Glomerular endothelial cell (primary cell): ENCODE results near the gene PDGFA. TPM values are rescaled to one million over a fixed set of nuclear protein-coding genes. Genes with fewer than 3 reads are reported as not detected.
"Not testable (repeated sequence)": the region's sequence is repeated elsewhere in the genome, so short reads cannot be mapped to it uniquely, and the experiment has no call there.

Experiments used
- DNase-seq: peaks from one replicate; pipeline ENCODE4 v3.0.0-alpha.2; 2011; ENCODE audit warnings: low read depth, low spot score; ENCODE audit errors: extremely low read depth
- total RNA-seq: library from RNA; depleted of rRNA; stranded (reverse); fragments of >200 nt; gene quantifications from 2 replicates; pipeline ENCODE4 v1.2.3, GENCODE V29; 2015

The PDGFA gene
- total RNA-seq, 1 donor from 2014 or later: 44.5 TPM

GRCh38 chr7:552151-552867 is 32.7 kb upstream of the PDGFA start:
- not testable (repeated sequence) for DNase-seq

DNA sequence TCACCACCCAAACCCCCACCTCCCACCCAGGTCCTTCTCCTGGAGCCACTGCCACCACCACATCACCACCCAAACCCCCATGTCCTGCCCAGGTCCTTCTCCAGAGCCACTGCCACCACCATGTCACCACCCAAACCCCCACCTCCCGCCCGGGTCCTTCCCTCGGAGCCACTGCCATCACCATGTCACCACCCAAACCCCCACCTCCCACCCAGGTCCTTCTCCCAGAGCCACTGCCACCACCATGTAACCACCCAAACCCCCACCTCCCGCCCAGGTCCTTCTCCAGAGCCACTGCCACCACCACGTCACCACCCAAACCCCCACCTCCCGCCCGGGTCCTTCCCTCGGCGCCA is 31.9 kb upstream of the PDGFA start:
- DNase-seq: not testable (repeated sequence)

- no peak for DNase-seq
Measured at GRCh38 chr7:550881-551614, 31.4 kb upstream of the PDGFA start.

- no peak for DNase-seq
Measured at GRCh38 chr7:549891-550625, 30.4 kb upstream of the PDGFA start.

DNA sequence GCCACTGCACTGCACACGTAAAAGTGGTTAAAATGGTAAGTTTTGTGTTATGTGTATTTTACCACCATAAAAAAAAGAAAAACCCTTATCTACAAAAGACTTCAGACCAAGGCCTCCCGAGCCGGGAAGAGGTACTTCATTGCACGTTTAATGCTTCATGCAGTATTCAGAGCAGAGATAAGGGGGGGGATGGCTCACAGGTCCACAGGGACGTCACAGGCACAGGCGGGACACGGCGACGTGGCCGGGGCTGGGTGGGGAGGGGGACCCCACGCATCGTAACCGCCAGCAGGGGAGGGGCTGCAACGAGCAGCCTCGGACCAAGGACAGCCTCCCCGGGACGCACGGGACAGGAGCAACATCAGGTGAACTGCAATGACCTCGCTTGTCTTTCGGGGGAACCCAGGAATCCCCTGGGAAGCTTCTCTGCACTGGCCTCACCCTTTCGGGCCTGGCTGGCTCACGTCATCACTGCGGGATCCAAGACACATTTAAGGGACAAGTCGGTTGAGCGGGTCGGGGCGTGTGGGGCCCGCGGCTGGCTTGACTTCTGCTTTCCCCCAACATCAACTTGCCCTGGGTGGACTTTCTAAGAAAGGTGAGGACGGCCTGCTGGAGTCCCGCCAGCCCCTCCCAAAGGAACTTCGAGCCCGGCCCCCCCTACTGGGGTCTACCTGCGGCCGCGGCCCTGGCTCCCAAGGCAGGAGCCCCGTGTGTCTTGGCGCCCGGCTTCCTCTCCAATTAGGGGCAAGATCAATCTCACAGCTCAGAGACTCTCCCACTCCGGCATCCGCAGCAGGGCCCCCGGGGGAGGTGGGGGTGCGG is 29.6 kb upstream of the PDGFA start:
- DNase-seq: no peak

- no peak for DNase-seq
Measured at GRCh38 chr7:548401-548800, 28.8 kb upstream of the PDGFA start.

DNA sequence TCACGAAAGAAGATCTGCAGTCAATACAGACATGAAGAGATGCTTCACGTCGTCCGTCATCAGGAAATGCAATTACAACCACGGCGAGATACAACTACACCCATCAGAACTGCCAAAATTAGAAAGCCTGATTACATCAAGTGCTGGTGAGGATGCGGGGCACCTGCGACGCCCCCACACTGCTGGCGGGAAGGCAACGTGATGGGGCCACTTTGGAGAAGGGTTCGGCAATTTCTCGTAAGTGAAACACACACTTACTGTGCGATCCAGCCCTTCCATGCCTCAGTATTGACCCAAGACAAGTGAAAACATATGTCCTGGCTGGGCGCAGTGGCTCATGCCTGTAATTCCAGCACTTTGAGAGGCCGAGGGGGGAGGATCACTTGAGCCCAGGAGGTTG is 25.8 kb upstream of the PDGFA start:
- no peak for DNase-seq

DNA sequence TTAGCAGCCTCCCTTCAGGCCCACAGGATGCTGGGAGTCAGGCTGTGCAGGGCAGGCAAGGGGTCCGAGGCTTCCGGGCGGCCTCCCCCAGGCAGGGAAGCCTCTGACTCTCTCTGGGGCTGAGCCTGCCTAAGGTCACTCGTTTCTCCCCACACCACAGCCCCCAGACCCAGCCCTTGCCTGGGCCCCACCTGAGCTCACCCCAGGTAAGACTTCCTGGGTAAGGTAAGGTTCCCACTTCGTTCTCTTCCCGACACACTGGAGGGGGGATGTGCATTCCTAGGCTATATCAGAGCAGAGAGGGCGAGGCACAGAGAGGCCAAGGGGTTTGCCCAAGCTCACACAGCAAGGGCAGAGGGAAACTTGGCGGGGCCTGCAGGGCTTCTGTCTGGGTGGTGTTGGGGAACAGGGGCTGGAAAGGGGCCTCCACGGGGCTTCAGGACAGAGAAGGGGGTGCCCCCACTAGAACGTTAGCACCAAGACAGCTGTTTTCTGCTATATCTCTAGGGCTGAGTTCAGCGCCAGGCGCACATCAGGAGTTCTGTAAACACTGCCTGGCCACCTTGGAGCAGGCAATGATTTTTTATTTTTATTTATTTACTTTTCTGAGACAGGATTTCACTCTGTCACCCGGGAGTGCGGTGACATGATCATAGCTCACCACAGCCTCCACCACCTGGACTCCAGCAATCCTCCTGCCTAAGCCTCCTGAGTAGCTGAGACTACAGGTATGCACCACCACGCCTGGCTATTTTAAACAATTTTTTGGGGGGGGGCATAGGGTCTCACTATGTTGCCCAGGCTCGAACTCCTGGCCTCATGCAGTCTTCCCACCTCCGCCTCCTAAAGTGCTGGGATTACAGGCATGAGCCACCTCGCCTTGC is 24.9 kb upstream of the PDGFA start:
- DNase-seq: no peak

DNA sequence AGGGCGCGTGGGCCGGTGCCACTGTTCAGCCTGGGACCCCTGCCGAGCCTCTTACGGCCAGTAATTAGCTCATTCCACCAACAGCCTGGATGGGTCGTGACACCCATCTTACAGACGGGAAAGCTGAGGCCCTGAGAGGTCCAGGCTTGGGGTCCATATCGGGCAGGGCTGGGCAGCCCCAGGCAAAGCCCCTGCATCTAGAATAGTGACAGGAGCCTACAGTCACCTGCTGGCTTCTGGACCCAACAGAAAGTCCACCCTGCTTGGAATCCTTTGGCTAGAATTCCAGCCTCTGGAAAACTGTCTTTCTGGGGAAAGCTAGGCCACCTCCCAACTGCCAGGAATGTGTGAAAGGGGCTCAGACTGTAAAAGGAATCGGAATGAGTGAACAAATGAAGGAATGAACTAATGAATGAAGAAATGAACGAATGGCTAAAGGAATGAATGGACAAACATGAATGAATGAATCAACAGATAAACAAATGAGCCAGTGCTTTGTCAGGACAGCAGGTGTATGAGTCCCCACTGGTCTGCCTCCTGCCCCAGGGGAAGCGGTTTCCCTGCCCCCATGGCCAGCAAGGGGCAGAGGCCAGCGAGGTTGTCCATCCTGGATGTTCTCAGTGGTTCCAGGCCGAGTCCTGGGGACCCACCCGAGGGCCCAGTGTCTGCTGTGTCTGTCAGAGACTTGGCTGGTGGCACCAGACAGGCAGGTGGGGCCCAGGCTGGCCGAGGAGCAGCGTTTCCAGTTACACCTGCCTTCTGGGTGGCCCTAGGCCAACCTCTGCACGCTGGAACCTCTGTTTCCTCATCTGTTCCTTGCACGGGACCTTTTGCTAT is 24.1 kb upstream of the PDGFA start:
- DNase-seq: no peak

- peak; percentile 64 for DNase-seq
Measured at GRCh38 chr7:542713-543500, 23.3 kb upstream of the PDGFA start.

DNA sequence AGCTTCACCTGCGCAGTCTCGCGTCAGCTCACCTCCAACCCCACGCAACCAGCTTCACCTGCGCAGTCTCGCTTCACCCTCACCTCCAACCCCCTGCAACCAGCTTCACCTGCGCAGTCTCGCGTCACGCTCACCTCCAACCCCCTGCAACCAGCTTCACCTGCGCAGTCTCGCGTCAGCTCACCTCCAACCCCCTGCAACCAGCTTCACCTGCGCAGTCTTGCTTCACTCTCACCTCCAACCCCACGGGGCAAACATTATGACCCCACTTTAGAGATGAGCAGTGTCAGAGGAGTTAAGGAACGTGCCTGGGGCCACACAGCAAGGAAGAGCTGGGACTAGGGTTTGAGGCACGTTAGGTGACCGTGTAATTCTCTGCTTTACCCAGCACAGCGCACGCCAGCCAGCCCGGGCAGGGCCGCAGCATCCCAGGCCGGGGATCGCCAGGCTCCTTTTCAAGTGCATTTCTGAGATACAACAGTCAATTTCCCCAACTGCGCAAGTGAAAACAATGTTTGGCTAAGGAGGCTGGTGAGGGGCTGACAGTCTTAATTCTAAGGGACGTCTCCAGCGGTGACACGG is 22.6 kb upstream of the PDGFA start:
- no peak for DNase-seq

- DNase-seq: no peak
Measured at GRCh38 chr7:541661-542060, 22.0 kb upstream of the PDGFA start.

- DNase-seq: no peak
Measured at GRCh38 chr7:540997-541396, 21.4 kb upstream of the PDGFA start.

- DNase-seq: no peak
Measured at GRCh38 chr7:540579-540978, 20.9 kb upstream of the PDGFA start.

GRCh38 chr7:539731-540411 is 20.2 kb upstream of the PDGFA start:
- DNase-seq: no peak

DNA sequence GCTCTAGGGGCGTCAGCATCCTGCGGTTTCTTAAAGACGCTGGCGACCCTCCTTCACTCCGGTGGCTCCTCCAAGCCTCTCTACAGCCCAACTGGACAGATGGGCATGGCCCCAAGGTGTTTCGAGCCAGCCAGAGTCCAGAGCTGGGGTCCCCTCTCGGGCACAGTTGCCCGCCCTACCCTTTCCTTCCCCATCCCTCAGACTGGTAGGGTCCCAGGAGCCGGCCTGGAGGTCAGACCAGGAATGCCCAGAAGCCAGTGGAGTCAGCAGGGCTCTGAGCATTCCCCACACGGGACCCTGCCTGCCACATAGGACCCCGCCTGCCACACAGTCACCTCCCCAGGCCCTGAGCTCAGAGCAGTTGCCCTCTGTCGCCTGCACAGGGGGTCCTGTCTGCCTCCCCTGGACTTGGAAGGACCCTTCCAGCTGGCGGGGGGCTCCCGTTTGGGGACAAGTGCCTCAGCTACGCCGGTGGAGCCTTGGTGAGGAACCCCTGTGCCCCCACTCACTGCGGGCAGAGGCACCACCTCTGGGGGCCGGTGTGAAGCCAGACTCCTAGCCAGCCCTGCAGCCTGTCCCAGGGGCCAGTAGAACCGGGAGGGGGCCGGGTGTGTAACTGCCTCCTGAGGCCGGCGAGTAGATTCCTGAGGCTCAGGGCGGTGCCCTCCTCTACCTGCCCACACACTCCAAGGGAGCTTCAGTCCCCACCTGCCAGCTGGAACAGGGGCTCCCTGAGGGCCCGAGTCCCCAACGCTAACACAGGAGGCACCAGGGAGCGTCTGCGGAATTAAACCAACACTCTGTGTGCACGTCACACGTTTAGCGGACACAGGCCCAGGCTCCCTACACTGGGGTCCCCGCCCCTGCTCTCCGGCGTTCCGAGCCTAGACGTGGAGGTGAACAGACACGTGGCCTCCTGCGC is 19.4 kb upstream of the PDGFA start:
- DNase-seq: no peak
